B cell (primary cell): Measurements from ENCODE around the gene NDUFS4.

Experiments used
- EZH2 ChIP-seq: IDR thresholded peaks from 2 replicates; pipeline ENCODE4 v1.6.1; 2012; ENCODE audit warnings: borderline replicate concordance, low read depth, mild to moderate bottlenecking, moderate library complexity, low read length; ENCODE audit not compliant: insufficient read depth, poor library complexity, severe bottlenecking
- TF ChIP-seq, protein P1 (sequence below): fragments of 200-600 bp; IDR thresholded peaks from one replicate; pipeline ENCODE4 v1.8.0; 2022; ENCODE audit warnings: antibody characterized with exemption, mild to moderate bottlenecking

DNA sequence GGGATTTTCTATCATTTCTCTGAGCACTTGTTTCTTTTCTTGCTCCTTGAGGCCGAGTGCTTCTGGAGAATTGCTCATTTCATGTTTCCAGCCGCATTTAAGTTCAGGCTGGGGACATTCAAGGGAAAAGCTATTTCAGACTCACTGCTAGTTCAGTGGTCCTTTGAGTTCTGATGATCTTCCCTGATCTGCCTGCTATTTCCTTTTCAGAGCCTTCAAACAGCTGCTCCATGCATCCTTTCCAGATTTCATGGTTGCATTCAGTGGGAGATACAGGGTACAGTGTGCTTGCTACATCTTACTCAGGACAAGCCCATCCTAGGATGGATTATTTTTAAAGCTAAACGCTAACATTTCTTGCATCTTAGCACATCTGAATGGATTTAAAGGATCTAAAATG is 14.7 kb downstream of the NDUFS4 start:
- TF ChIP-seq, protein P1, sequence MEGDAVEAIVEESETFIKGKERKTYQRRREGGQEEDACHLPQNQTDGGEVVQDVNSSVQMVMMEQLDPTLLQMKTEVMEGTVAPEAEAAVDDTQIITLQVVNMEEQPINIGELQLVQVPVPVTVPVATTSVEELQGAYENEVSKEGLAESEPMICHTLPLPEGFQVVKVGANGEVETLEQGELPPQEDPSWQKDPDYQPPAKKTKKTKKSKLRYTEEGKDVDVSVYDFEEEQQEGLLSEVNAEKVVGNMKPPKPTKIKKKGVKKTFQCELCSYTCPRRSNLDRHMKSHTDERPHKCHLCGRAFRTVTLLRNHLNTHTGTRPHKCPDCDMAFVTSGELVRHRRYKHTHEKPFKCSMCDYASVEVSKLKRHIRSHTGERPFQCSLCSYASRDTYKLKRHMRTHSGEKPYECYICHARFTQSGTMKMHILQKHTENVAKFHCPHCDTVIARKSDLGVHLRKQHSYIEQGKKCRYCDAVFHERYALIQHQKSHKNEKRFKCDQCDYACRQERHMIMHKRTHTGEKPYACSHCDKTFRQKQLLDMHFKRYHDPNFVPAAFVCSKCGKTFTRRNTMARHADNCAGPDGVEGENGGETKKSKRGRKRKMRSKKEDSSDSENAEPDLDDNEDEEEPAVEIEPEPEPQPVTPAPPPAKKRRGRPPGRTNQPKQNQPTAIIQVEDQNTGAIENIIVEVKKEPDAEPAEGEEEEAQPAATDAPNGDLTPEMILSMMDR = no peak
- TF ChIP-seq EZH2 = no peak
